Measurements from ENCODE around the gene TKTL2. TPM values are rescaled to one million over a fixed set of nuclear protein-coding genes. Genes with fewer than 3 reads are reported as not detected.

The TKTL2 gene
- total and polyA plus RNA-seq, 12 donors: not detected

- ATAC-seq (no peak), DNase-seq (no peak)
- intact Hi-C loops (cut with DNase I): loop anchor here in 5 of 10 donors (2.0 to 10.0 kb wide), 4 partner anchors 60 to 1253 kb away; no protein-coding TSS in a partner anchor
- WGBS, 2 donors: 45 to 68% methylated on average over 1 of the region's 1 CpG
- H3K27ac ChIP-seq: peak overlapping the region in 1 of 10 donors; percentile 7
- H3K36me3 ChIP-seq: no peaks in the 10 kb centered on the region
- no peaks in the 10 kb centered on the region for H3K9me3 ChIP-seq
- TF ChIP-seq, protein P1, sequence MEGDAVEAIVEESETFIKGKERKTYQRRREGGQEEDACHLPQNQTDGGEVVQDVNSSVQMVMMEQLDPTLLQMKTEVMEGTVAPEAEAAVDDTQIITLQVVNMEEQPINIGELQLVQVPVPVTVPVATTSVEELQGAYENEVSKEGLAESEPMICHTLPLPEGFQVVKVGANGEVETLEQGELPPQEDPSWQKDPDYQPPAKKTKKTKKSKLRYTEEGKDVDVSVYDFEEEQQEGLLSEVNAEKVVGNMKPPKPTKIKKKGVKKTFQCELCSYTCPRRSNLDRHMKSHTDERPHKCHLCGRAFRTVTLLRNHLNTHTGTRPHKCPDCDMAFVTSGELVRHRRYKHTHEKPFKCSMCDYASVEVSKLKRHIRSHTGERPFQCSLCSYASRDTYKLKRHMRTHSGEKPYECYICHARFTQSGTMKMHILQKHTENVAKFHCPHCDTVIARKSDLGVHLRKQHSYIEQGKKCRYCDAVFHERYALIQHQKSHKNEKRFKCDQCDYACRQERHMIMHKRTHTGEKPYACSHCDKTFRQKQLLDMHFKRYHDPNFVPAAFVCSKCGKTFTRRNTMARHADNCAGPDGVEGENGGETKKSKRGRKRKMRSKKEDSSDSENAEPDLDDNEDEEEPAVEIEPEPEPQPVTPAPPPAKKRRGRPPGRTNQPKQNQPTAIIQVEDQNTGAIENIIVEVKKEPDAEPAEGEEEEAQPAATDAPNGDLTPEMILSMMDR (IDR thresholded peaks at IDR 0.05): no peak
- H3K27me3 ChIP-seq: peaks cover 0 to 6% (median 0%) of the 10 kb centered on the region in 7 donors
- H3K4me1 ChIP-seq: peaks cover 0 to 13% (median 0%) of the 10 kb centered on the region in 9 donors
- no peak overlapping the region for H3K4me3 ChIP-seq
Measured at GRCh38 chr4:163482190-163482589, 8.6 kb upstream of the TKTL2 start.

GRCh38 chr4:163476761-163477438 lies 3.3 kb upstream of the TKTL2 start:
- intact Hi-C loops (cut with DNase I): no loop called here
- H3K27ac ChIP-seq: no peak overlapping the region
- no peak for DNase-seq
- ATAC-seq: no peak
- no peak overlapping the region for H3K4me3 ChIP-seq
- H3K36me3 ChIP-seq: no peaks in the 10 kb centered on the region
- 77 to 82% methylated on average over 5 of the region's 5 CpGs for WGBS, 2 donors
- TF ChIP-seq, protein P1 (IDR thresholded peaks at IDR 0.05): no peak
- H3K27me3 ChIP-seq: no peaks in the 10 kb centered on the region
- no peaks in the 10 kb centered on the region for H3K4me1 ChIP-seq
- no peaks in the 10 kb centered on the region for H3K9me3 ChIP-seq

DNA sequence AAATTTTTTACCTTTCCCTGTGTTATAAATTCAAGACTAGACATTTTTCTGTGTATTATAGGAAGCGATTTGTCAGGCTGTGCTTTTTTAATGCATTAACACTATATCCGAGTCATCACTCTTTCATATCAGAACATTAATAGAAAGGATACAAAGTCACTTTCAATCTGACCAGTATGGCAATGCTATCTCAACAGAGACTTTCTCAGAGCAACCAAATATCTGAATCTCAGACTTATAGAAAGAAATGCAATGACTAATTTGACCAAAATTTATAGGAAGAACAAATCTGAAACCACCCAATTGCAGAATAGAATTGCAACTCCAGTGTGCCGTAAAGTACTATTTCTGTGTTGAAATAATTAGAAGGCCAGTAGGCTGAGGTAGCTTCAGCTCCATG lies 473 bp upstream of the TKTL2 start:
- Histone ChIP-seq H3K27me3 (no peaks in the 10 kb centered on the region), H3K4me3 (no peak overlapping the region), H3K36me3 (no peaks in the 10 kb centered on the region), H3K9me3 (no peaks in the 10 kb centered on the region), H3K4me1 (no peaks in the 10 kb centered on the region), H3K27ac (no peak overlapping the region)
- DNase-seq (no peak), ATAC-seq (no peak)
- TF ChIP-seq, protein P1 (IDR thresholded peaks at IDR 0.05): no peak
- intact Hi-C loops (cut with DNase I): no loop called here
- 92 to 93% methylated on average over 3 of the region's 3 CpGs for WGBS, 2 donors

DNA sequence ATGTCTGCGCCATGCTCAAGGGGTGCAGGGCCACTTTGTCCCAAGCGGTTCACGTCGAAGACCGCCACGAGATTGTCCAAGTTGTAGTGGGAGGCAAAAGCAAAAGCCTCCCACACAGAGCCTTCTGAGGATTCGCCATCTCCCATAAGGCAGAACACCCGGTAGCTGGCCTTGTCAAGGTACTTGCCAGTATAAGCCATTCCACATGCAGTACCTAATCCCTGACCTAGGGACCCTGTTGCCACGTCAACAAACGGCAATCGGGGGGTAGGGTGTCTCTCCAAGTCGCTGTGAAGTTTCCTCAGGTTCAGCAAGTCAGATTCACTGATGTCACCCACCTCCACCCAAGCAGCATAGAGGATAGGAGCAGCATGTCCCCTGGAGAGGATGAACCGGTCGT lies 424 bp downstream of the TKTL2 start:
- DNase-seq (no peak), ATAC-seq (no peak)
- no peaks in the 10 kb centered on the region for H3K27me3 ChIP-seq
- intact Hi-C loops (cut with DNase I): no loop called here
- H3K27ac ChIP-seq: no peak overlapping the region
- no peaks in the 10 kb centered on the region for H3K9me3 ChIP-seq
- H3K4me3 ChIP-seq: no peak overlapping the region
- no peaks in the 10 kb centered on the region for H3K4me1 ChIP-seq
- TF ChIP-seq, protein P1 (IDR thresholded peaks at IDR 0.05): no peak
- 92 to 93% methylated on average over 14 of the region's 14 CpGs for WGBS, 2 donors
- H3K36me3 ChIP-seq: no peaks in the 10 kb centered on the region

All from heart right ventricle (tissue), 16 donors.